ENCODE data around the gene PDS5B.

DNA sequence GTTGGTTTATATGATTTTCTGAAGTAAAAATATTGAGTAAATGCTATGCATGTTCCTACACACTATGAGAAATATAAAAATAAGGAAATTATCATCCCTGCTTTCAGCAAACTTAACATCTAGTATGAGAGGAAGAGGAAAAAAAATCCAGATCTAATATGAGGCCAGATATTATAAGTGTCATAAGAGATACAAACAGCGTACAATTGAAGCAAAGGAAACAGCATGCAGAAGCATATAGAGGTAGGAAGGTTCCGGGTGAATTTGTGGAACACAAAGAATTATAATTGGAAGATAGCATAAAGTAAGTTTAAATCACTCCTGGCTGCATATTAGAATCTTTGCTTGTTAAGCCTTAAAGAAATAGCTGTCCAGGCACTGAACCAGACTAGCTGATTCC lies 88.3 kb downstream of the PDS5B start:
- TF ChIP-seq, protein P1, sequence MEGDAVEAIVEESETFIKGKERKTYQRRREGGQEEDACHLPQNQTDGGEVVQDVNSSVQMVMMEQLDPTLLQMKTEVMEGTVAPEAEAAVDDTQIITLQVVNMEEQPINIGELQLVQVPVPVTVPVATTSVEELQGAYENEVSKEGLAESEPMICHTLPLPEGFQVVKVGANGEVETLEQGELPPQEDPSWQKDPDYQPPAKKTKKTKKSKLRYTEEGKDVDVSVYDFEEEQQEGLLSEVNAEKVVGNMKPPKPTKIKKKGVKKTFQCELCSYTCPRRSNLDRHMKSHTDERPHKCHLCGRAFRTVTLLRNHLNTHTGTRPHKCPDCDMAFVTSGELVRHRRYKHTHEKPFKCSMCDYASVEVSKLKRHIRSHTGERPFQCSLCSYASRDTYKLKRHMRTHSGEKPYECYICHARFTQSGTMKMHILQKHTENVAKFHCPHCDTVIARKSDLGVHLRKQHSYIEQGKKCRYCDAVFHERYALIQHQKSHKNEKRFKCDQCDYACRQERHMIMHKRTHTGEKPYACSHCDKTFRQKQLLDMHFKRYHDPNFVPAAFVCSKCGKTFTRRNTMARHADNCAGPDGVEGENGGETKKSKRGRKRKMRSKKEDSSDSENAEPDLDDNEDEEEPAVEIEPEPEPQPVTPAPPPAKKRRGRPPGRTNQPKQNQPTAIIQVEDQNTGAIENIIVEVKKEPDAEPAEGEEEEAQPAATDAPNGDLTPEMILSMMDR (IDR thresholded peaks at IDR 0.05): no peak
- TF ChIP-seq POLR2A (IDR thresholded peaks at IDR 0.05): no peak

All from Peyer's patch (tissue), 4 donors.